ENCODE results near the gene CARMIL1. TPM values are rescaled to one million over a fixed set of nuclear protein-coding genes. Genes with fewer than 3 reads are reported as not detected.
"Not testable (repeated sequence)": the region's sequence is repeated elsewhere in the genome, so short reads cannot be mapped to it uniquely, and the experiment has no call there.

Gene CARMIL1
- total and polyA plus RNA-seq, 2 donors from 2014 or later: 22.3 to 51.1 TPM

- Histone ChIP-seq H3K9me3 (ENCODE audit: control insufficient read depth in 2 of 3, insufficient read depth in 1 of 3, low read length in 3 of 3) (no peaks in the 10 kb centered on the region), H3K27ac (ENCODE audit: low read depth in 2 of 2, low read length in 2 of 2) (no peak overlapping the region), H3K36me3 (ENCODE audit: control insufficient read depth in 2 of 3, insufficient read depth in 3 of 3, low read length in 3 of 3) (no peaks in the 10 kb centered on the region), H3K27me3 (ENCODE audit: control insufficient read depth, insufficient read depth, low read length) (no peaks in the 10 kb centered on the region), H3K4me3 (ENCODE audit: low read length in 3 of 3) (no peak overlapping the region), H3K9ac (ENCODE audit: low read length in 3 of 3) (no peak overlapping the region), H3K4me1 (ENCODE audit: control insufficient read depth in 2 of 3, insufficient read depth in 2 of 3, low read depth in 1 of 3, low read length in 3 of 3) (peaks cover 0 to 7% (median 5%) of the 10 kb centered on the region in 3 donors)
- DNase-seq (peak in 2 of 5 donors; percentile 21 to 81), FAIRE-seq (no peak)
- TF ChIP-seq CTCF (IDR thresholded peaks at IDR 0.05; ENCODE audit: borderline replicate concordance, extremely low read depth, insufficient read depth): no peak
- intact Hi-C loops (cut with DNase I): no loop called here
Observed at GRCh38 chr6:25297039-25297441, 17.9 kb downstream of the CARMIL1 start.

DNA sequence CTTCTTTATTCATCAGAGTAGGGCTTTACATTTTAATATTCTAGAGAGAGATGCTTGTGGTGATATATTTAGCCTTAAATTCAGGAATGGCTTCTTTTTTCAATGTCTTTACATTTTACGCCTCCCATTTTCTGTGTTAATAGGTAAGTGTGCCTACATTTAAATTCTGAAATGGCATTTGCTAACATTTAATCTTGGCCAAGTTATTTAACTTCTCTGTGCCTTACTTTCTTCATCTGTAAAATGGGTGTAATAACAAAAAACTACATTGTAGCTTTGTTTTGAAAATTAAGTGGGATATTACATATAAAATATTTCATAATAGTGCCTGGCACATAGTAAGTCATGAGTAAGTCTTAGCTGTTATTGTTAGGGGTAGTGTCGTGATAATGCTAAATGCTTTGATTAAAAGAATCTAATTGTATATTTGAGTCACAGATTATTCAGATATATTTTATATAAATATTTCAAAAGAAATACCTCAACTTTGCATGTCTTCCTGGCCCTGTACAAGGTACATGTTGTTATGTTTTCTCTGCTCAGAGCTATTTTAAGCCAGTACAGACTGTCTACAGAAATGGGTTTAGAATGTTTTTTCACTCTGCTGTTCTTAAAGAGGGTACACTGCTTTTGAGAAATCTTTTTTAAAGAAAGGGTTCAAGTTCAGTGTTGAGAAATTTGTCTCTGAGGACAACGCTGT is 18.8 kb downstream of the CARMIL1 start:
- Histone ChIP-seq H3K4me3 (ENCODE audit: low read length in 3 of 3) (no peak overlapping the region), H3K4me1 (ENCODE audit: control insufficient read depth in 2 of 3, insufficient read depth in 2 of 3, low read depth in 1 of 3, low read length in 3 of 3) (peaks cover 0 to 7% (median 7%) of the 10 kb centered on the region in 3 donors), H3K27ac (ENCODE audit: low read depth in 2 of 2, low read length in 2 of 2) (no peak overlapping the region), H3K9me3 (ENCODE audit: control insufficient read depth in 2 of 3, insufficient read depth in 1 of 3, low read length in 3 of 3) (no peaks in the 10 kb centered on the region), H3K27me3 (ENCODE audit: control insufficient read depth, insufficient read depth, low read length) (no peaks in the 10 kb centered on the region), H3K9ac (ENCODE audit: low read length in 3 of 3) (no peak overlapping the region), H3K36me3 (ENCODE audit: control insufficient read depth in 2 of 3, insufficient read depth in 3 of 3, low read length in 3 of 3) (no peaks in the 10 kb centered on the region)
- intact Hi-C loops (cut with DNase I): no loop called here
- DNase-seq (no peak), FAIRE-seq (no peak)
- TF ChIP-seq CTCF (IDR thresholded peaks at IDR 0.05; ENCODE audit: borderline replicate concordance, extremely low read depth, insufficient read depth): no peak

DNA sequence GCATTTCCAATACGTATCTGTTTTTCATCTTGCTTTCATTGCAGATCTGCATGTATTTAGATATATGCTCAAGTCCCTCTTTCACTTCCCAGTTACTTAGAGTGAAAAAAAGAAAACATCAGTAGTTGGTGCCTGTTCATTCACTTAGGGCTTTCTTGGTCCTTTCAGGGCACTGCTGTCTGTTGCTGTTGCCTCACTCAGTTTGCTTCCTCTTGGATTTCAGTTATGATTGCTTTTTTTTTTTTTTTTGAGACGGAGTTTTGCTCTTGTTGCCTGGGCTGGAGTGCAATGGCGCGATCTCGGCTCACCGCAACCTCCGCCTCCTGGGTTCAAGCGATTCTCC is 19.3 kb downstream of the CARMIL1 start:
- FAIRE-seq; intact Hi-C loops (cut with DNase I); H3K27ac ChIP-seq (ENCODE audit: low read depth in 2 of 2, low read length in 2 of 2); H3K27me3 ChIP-seq (ENCODE audit: control insufficient read depth, insufficient read depth, low read length); H3K36me3 ChIP-seq (ENCODE audit: control insufficient read depth in 2 of 3, insufficient read depth in 3 of 3, low read length in 3 of 3); H3K9ac ChIP-seq (ENCODE audit: low read length in 3 of 3); H3K4me1 ChIP-seq (ENCODE audit: control insufficient read depth in 2 of 3, insufficient read depth in 2 of 3, low read depth in 1 of 3, low read length in 3 of 3); H3K4me3 ChIP-seq (ENCODE audit: low read length in 3 of 3); H3K9me3 ChIP-seq (ENCODE audit: control insufficient read depth in 2 of 3, insufficient read depth in 1 of 3, low read length in 3 of 3); DNase-seq: not testable (repeated sequence)

- FAIRE-seq: no peak
Observed at GRCh38 chr6:25301362-25301761, 22.2 kb downstream of the CARMIL1 start.

More at GRCh38 chr6:25301362-25301761, 22.2 kb downstream of the CARMIL1 start:
- intact Hi-C loops (cut with DNase I): no loop called here
- Histone ChIP-seq H3K27me3 (ENCODE audit: control insufficient read depth, insufficient read depth, low read length) (no peaks in the 10 kb centered on the region), H3K9me3 (ENCODE audit: control insufficient read depth in 2 of 3, insufficient read depth in 1 of 3, low read length in 3 of 3) (no peaks in the 10 kb centered on the region), H3K27ac (ENCODE audit: low read depth in 2 of 2, low read length in 2 of 2) (no peak overlapping the region), H3K4me1 (ENCODE audit: control insufficient read depth in 2 of 3, insufficient read depth in 2 of 3, low read depth in 1 of 3, low read length in 3 of 3) (peaks cover 0 to 3% (median 2%) of the 10 kb centered on the region in 3 donors), H3K9ac (ENCODE audit: low read length in 3 of 3) (no peak overlapping the region), H3K36me3 (ENCODE audit: control insufficient read depth in 2 of 3, insufficient read depth in 3 of 3, low read length in 3 of 3) (no peaks in the 10 kb centered on the region), H3K4me3 (ENCODE audit: low read length in 3 of 3) (no peak overlapping the region)
- DNase-seq: no peak
- TF ChIP-seq CTCF (IDR thresholded peaks at IDR 0.05; ENCODE audit: borderline replicate concordance, extremely low read depth, insufficient read depth): no peak

All from kidney (tissue), 14 donors.